Ovary (tissue), 3 donors: Measurements from ENCODE around the gene MAPK8.

Experiments
- CTCF ChIP-seq, 3 donors: fragments of 450-650 bp in 2 of 3; fragments of 200-600 bp in 1 of 3; IDR thresholded peaks; one replicate each; pipeline versions ENCODE4 v1.5.1 to v1.8.0; 2016 to 2022; ENCODE audit warnings: antibody characterized with exemption in 3 of 3, mild to moderate bottlenecking in 1 of 3
- POLR2A ChIP-seq: fragments of 450-650 bp; IDR thresholded peaks from one replicate; pipeline ENCODE4 v1.6.1; 2017; ENCODE audit warnings: antibody characterized with exemption, mild to moderate bottlenecking, moderate library complexity
- donor health status: DM: no; HTN: no; CAD: no.

GRCh38 chr10:48285710-48286109, 20.8 kb upstream of the MAPK8 start:
- TF ChIP-seq CTCF (IDR thresholded peaks at IDR 0.05) (no peak), POLR2A (no peak)
